22Rv1 (cell line): ENCODE data around the gene ARID3A.

Source experiments
- H3K27ac ChIP-seq: fragments of 450-650 bp; 2 replicates; pipeline ENCODE4 v1.5.1; 2017
- ZFX ChIP-seq: fragments of 450-650 bp; IDR thresholded peaks from 2 replicates; pipeline ENCODE4 v1.6.1; 2017; ENCODE audit warnings: antibody characterized with exemption, borderline replicate concordance
- TF ChIP-seq, protein P1 (sequence below): fragments of 450-650 bp; IDR thresholded peaks from 2 replicates; pipeline ENCODE4 v1.5.1; 2017; ENCODE audit warnings: mild to moderate bottlenecking

The ARID3A gene

DNA sequence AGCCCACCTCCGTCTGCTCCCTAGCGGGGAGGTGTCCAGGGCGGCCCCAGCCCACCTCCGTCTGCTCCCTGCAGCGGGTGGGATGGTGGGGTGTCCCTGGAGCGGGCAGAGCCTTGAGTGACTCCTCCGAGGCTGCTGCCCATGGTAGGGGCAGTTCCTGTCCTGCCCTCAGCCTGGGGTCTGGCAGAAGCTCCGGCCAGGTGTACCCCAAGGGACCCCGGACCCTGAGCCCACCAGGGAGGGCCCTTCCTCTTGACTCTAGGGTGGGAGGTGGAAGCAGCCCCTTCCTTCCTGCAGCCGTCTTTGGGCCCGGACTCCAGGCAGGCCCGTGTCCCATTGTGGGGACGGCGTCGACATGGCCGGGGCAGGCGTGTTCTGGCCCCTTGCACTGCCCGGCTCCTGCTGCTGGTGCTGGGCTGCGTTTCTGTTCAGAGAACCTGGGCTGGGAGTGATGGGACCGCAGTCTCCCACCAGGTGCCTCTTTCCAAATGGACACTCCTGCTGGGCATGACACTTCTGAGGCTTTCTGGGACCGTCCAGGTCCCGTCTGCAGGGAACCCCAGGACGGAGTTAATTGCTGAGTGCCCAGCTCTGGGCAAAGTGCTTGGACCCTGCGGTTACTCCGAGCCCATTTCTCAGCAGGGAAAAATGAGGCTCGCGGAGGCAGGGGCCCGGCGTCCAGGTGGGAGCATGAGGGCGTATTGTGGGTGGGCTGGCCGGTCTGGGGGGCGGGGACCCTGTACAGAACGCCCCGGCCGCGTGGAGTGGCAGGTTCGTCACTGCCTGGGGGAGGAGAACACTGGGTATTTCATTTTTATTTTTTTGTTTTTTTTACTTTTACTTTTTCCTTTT, 19.8 kb downstream of the ARID3A start:
- no peak for TF ChIP-seq ZFX
- no peak overlapping the region for H3K27ac ChIP-seq

DNA sequence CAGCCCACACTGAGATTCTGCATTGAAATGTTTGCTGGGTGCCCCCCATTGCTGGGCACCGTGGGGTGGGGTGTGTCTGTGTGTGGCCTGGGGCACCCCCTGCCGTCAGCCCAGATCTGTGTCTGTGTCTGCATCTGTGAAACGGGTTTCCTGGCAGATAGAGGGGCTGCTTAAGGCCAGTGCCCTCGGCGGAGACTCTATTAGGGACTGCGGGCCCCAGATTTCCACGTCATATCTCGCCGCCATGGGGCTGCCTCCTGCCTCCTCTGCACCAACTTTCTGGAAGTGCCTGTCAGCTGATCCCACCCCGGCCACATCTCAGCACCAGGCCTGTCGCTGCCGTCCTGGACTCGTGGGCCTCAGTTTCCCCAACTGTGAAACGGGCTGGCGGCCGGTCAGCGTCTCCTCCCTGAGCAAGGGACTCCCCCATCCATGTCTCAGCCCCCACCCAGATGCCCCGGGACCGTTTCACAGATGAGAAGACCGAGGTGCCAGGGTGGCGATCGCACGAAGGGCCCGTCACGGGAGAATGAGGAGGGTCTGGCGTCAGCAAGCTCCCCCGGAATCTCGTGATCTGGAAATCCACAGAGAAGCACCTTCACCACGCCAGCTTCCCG, 21.4 kb downstream of the ARID3A start:
- TF ChIP-seq, protein P1, sequence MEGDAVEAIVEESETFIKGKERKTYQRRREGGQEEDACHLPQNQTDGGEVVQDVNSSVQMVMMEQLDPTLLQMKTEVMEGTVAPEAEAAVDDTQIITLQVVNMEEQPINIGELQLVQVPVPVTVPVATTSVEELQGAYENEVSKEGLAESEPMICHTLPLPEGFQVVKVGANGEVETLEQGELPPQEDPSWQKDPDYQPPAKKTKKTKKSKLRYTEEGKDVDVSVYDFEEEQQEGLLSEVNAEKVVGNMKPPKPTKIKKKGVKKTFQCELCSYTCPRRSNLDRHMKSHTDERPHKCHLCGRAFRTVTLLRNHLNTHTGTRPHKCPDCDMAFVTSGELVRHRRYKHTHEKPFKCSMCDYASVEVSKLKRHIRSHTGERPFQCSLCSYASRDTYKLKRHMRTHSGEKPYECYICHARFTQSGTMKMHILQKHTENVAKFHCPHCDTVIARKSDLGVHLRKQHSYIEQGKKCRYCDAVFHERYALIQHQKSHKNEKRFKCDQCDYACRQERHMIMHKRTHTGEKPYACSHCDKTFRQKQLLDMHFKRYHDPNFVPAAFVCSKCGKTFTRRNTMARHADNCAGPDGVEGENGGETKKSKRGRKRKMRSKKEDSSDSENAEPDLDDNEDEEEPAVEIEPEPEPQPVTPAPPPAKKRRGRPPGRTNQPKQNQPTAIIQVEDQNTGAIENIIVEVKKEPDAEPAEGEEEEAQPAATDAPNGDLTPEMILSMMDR, result no peak
- TF ChIP-seq ZFX, result no peak
- no peak overlapping the region for H3K27ac ChIP-seq

DNA sequence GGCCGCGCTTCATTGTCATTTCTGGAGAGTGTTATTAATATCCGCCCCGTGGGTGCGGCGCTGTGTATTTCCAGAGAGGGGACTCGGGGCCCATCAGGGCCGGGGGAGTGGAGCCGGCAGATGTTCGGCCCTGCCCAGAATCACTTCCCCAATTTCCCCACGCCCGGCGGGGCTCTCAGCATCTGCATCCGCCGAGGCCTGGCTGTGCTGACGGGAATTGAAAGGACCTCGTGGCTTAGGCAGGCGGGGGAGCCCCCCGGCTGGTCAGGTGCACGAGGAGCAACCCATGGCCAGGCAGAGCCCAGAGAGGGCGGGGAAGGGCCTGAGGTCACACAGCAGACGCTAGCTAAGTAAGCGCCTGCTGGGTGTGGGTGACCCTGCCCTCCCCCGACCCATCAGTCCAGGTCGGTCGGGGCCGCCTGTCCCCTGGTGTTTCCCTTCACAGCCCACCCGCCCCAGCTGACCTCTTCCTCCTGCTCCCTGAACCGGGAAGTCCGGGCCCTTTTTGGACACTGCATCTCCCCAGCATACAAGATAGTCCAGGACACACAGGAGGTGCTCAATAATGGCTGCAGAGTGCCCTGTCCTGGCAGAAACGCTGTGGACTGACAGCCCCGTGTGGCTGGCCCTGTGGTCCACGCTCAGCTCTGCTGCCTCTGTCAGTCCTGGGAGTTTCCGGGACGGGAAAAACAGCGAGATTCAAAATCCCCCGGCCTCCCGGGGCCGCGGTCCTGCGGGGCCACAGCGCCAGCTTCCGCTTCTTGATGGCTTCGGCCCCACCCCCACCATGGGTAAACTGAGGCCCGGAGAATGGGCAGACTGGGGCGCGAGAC, 22.1 kb downstream of the ARID3A start:
- no peak for TF ChIP-seq ZFX
- TF ChIP-seq, protein P1, result no peak
- H3K27ac ChIP-seq, result no peak overlapping the region

DNA sequence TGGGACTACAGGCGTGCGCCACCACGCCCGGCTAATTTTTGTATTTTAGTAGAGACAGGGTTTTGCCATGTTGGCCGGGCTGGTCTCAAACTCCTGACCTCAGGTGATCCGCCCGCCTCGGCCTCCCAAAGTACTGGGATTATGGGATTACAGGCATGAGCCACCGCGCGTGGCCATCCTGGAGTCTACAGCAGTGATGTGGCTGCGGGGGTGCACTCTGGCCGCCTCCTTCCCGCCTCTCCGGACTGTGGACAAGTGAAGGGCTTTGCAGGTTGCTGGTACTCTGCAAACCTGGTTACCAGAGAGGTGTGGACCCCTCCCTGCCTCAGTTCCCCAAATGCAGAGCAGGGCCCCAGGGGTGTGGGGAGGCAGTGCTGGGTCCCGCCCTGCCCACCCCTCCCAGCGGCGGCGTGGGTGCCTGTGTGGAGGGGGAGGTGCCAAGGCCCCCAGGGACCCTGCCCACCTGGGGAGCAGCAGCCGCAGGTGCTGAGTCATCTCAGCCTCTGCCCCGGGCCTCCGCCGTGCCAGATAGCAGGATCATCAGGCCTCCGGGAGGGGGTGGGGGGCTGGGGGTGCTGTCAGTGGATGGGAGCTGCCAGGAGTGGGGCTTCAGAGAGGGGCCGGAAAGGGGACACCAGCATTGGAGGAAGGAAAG, 23.1 kb downstream of the ARID3A start:
- TF ChIP-seq, protein P1, result no peak
- no peak for TF ChIP-seq ZFX
- no peak overlapping the region for H3K27ac ChIP-seq

DNA sequence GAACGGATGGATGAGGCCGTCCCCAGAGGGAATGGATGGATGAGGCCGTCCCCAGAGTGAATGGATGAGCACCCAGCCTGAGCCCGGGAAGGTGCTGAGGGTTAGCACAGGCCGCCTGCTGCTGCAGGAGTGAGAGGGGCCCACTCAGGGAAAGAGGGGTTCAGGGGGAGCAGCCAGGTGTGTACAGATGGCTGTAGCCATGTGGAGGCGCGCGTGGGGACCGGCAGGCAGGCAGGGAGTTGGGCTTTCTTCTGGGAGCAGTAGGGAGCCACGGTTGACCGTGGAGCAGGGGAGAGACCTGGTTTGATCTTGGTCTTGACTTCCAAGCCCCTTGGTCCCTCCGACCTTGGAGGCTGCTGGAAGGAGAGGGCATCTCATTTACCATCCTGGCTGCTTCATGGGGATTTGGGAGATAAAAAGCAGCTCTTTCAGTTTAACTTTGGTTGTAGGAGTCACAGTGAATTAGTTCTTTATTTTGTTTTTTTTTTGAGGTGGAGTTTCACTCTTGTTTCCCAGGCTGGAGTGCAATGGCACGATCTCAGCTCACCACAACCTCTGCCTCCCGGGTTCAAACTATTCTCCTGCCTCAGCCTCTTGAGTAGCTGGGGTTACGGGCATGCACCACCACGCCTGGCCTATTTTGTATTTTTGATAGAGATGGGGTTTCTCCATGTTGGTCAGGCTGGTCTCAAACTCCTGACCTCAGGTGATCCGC, 24.7 kb downstream of the ARID3A start:
- no peak overlapping the region for H3K27ac ChIP-seq
- TF ChIP-seq, protein P1, result no peak
- TF ChIP-seq ZFX, result no peak

DNA sequence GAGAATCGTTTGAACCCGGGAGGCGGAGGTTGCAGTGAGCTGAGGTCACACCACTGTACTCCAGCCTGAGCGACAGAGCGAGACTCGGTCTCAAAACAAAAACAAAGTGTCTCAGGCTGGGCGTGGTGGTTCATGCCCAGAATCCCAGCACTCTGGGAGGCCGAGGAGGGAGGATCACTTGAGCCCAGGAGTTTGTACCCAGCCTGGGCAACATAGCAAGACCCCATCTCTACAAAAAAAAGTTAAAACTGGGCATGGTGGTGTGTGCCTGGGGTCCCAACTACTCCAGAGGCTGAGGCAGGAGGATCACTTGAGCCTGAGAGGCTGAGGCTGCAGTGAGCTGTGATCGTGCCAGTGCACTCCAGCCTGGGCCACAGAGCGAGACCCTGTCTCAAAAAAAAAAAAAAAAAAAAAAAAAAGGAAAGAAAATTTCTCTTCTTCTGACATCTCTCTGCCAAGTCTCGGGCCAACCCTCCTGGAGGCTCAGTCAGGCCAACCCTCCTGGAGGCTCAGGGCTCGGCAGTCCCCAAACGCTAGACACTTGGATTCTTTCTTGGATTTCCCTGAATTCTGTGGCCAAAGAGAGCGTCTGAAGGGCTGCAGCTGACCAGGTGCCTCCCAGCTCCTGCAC, 26.3 kb downstream of the ARID3A start:
- no peak overlapping the region for H3K27ac ChIP-seq
- TF ChIP-seq ZFX, result no peak
- TF ChIP-seq, protein P1, result no peak
